Transverse colon (tissue), 3 donors: ENCODE results near the gene CCM2.

ENCODE experiments used
- EP300 ChIP-seq: sonication (generic); formaldehyde crosslinking; IDR thresholded peaks from one replicate; pipeline ENCODE4 v1.6.1; 2017; ENCODE audit warnings: antibody characterized with exemption, low read depth
- POLR2A ChIP-seq: fragments of 450-650 bp; IDR thresholded peaks from one replicate; pipeline ENCODE4 v1.6.1; 2016; ENCODE audit warnings: antibody characterized with exemption, mild to moderate bottlenecking, moderate library complexity
- TF ChIP-seq, protein P1 (sequence below), 5 experiments: fragments of 200-600 bp in 3 of 5; fragments of 450-650 bp in 2 of 5; sonication (generic) in 3 of 5; IDR thresholded peaks; 1 replicate in 2 of 5; 2 replicates in 3 of 5; pipeline ENCODE4 v1.5.1; 2016 to 2017; ENCODE audit warnings: antibody characterized with exemption in 5 of 5, inconsistent platforms in 3 of 5, mild to moderate bottlenecking in 2 of 5, moderate library complexity in 1 of 5

DNA sequence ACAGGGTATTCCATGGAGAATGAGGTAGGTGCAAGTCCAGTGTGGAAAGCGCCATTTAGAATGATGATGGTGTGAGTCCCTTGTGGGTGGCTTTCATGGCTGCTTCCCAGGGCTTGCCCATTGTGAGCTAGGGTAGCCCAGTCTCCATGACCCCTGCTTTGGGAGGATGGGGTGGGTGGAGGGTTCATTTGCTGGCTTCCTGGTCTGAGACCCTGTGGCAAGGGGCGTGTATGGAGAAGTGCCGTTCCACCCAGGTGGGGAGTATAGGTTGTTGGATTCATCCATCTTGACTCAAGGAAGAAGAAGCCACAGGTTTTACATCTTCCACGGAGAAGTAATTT is 27.7 kb downstream of the CCM2 start:
- TF ChIP-seq, protein P1, sequence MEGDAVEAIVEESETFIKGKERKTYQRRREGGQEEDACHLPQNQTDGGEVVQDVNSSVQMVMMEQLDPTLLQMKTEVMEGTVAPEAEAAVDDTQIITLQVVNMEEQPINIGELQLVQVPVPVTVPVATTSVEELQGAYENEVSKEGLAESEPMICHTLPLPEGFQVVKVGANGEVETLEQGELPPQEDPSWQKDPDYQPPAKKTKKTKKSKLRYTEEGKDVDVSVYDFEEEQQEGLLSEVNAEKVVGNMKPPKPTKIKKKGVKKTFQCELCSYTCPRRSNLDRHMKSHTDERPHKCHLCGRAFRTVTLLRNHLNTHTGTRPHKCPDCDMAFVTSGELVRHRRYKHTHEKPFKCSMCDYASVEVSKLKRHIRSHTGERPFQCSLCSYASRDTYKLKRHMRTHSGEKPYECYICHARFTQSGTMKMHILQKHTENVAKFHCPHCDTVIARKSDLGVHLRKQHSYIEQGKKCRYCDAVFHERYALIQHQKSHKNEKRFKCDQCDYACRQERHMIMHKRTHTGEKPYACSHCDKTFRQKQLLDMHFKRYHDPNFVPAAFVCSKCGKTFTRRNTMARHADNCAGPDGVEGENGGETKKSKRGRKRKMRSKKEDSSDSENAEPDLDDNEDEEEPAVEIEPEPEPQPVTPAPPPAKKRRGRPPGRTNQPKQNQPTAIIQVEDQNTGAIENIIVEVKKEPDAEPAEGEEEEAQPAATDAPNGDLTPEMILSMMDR (IDR thresholded peaks at IDR 0.05): no peak
- no peak for TF ChIP-seq POLR2A
- TF ChIP-seq EP300: no peak
